ENCODE measurements around the gene MAPK10. TPM values are rescaled to one million over a fixed set of nuclear protein-coding genes. Genes with fewer than 3 reads are reported as not detected.

MAPK10 gene
- total RNA-seq, 6 experiments from 2014 or later, result 0.74 to 1.9 (median 1.6) TPM

GRCh38 chr4:85995361-85995760 lies 364.5 kb downstream of the MAPK10 start:
- no peak for ATAC-seq
- H3K9me3 ChIP-seq, result no peaks in the 10 kb centered on the region
- no peak overlapping the region for H3K27ac ChIP-seq
- no peak for DNase-seq
- H3K27me3 ChIP-seq, result no peaks in the 10 kb centered on the region
- TF ChIP-seq POLR2A (IDR thresholded peaks at IDR 0.05) (no peak), CTCF (IDR thresholded peaks at IDR 0.05) (no peak)
- no peaks in the 10 kb centered on the region for H3K4me1 ChIP-seq
- no peak overlapping the region for H3K4me3 ChIP-seq
- H3K36me3 ChIP-seq, result no peaks in the 10 kb centered on the region
- WGBS (ENCODE audit: insufficient coverage, low coverage, low lambda C conversion rate, missing lambda C conversion rate), result 78% methylated on average over 5 of the region's 6 CpGs
- intact Hi-C loops (cut with DNase I), result no loop called here

- DNase-seq (no peak), ATAC-seq (no peak)
- Histone ChIP-seq H3K36me3 (no peaks in the 10 kb centered on the region), H3K27me3 (no peaks in the 10 kb centered on the region), H3K9me3 (no peaks in the 10 kb centered on the region), H3K27ac (no peak overlapping the region), H3K4me1 (no peaks in the 10 kb centered on the region), H3K4me3 (no peak overlapping the region)
- intact Hi-C loops (cut with DNase I), result no loop called here
- no peak for TF ChIP-seq POLR2A (IDR thresholded peaks at IDR 0.05)
- TF ChIP-seq CTCF (IDR thresholded peaks at IDR 0.05), result no peak
These were observed 365.3 kb downstream of the MAPK10 start for GRCh38 chr4:85994576-85994975.

- no peaks in the 10 kb centered on the region for H3K4me1 ChIP-seq
- no peaks in the 10 kb centered on the region for H3K9me3 ChIP-seq
- no peak for DNase-seq
- ATAC-seq, result no peak
- no peaks in the 10 kb centered on the region for H3K27me3 ChIP-seq
- TF ChIP-seq POLR2A (IDR thresholded peaks at IDR 0.05) (no peak), CTCF (IDR thresholded peaks at IDR 0.05) (no peak)
- H3K36me3 ChIP-seq, result no peaks in the 10 kb centered on the region
- whole genome bisulfite sequencing (ENCODE audit: insufficient coverage, low coverage, low lambda C conversion rate, missing lambda C conversion rate), result 86% methylated on average over 2 of the region's 2 CpGs
- no peak overlapping the region for H3K4me3 ChIP-seq
- intact Hi-C loops (cut with DNase I), result no loop called here
- H3K27ac ChIP-seq, result no peak overlapping the region
These were observed 366.2 kb downstream of the MAPK10 start for GRCh38 chr4:85993641-85994040.

- TF ChIP-seq CTCF (IDR thresholded peaks at IDR 0.05), result no peak
- no peak for TF ChIP-seq POLR2A (IDR thresholded peaks at IDR 0.05)
- intact Hi-C loops (cut with DNase I), result no loop called here
- Histone ChIP-seq H3K36me3 (no peaks in the 10 kb centered on the region), H3K9me3 (no peaks in the 10 kb centered on the region), H3K4me1 (no peaks in the 10 kb centered on the region), H3K27me3 (no peaks in the 10 kb centered on the region), H3K4me3 (no peak overlapping the region), H3K27ac (no peak overlapping the region)
- DNase-seq, result no peak
- no peak for ATAC-seq
- WGBS (ENCODE audit: insufficient coverage, low coverage, low lambda C conversion rate, missing lambda C conversion rate), result 89% methylated on average over 1 of the region's 1 CpG
These were observed 373.6 kb downstream of the MAPK10 start for GRCh38 chr4:85986266-85986665.

GRCh38 chr4:85979276-85979675 lies 380.6 kb downstream of the MAPK10 start:
- Histone ChIP-seq H3K36me3 (no peaks in the 10 kb centered on the region), H3K27ac (no peak overlapping the region), H3K4me3 (no peak overlapping the region), H3K9me3 (no peaks in the 10 kb centered on the region), H3K27me3 (no peaks in the 10 kb centered on the region), H3K4me1 (no peaks in the 10 kb centered on the region)
- DNase-seq (no peak), ATAC-seq (no peak)
- intact Hi-C loops (cut with DNase I), result no loop called here
- TF ChIP-seq POLR2A (IDR thresholded peaks at IDR 0.05), result no peak
- TF ChIP-seq CTCF (IDR thresholded peaks at IDR 0.05), result no peak
- WGBS (ENCODE audit: insufficient coverage, low coverage, low lambda C conversion rate, missing lambda C conversion rate), result 78% methylated on average over 3 of the region's 3 CpGs
